HL-60/S4 treated with retinoic acid at 250 ng/mL for 4 days and 3 days (cell line): ENCODE data around the gene PEPD.

Experiments
- in situ Hi-C: fragments of 300-500 bp; cut with MboI; formaldehyde crosslinking; loops from 2 replicates; pipeline ENCODE4 v1.7.0; 2022; ENCODE audit warnings: low sequenced_read_pairs

PEPD gene

DNA sequence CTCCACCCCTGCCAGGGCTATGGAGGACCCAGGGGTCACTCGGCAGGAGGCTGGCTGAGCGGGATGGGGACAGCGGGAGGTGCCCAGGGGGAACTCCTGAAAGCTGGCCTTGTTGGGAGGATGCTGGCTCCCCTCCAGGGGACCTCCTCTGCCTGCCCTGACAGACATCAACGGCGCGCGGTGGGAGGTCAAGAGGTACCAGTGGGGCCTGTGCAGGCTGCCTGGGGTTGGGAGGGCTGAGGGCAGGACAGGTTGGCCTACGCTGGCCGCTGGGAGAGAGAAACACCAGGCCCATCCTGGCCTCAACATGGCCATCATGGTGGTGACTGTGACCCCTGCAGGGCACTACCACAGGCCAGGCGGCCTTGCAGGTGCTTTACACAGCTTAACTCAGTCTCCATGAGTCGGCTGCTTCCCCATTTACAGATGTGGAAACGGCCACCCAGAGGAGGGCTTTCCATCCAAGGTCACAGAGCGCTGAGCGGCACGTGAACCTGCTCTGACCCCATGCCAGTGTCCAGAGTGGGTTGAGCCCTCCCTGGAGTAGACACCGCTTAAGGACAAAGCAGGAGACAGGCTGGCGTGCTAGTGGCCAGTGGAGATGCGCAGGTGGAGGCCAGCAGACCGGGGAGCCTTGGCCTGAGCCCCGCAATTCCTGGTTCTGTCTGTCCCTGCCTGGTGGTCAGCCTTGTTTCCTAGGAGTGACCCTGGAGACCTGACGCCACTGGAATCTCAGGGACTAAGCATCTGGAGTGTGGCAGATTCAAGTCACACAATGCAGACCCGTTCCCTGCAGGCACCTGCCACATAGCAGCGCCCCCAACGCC, 120.5 kb downstream of the PEPD start:
- in situ Hi-C loops: loop anchor here (5.0 to 25.0 kb wide), 2 partner anchors 154 to 264 kb away; partner anchors contain the start of gene WDR88

DNA sequence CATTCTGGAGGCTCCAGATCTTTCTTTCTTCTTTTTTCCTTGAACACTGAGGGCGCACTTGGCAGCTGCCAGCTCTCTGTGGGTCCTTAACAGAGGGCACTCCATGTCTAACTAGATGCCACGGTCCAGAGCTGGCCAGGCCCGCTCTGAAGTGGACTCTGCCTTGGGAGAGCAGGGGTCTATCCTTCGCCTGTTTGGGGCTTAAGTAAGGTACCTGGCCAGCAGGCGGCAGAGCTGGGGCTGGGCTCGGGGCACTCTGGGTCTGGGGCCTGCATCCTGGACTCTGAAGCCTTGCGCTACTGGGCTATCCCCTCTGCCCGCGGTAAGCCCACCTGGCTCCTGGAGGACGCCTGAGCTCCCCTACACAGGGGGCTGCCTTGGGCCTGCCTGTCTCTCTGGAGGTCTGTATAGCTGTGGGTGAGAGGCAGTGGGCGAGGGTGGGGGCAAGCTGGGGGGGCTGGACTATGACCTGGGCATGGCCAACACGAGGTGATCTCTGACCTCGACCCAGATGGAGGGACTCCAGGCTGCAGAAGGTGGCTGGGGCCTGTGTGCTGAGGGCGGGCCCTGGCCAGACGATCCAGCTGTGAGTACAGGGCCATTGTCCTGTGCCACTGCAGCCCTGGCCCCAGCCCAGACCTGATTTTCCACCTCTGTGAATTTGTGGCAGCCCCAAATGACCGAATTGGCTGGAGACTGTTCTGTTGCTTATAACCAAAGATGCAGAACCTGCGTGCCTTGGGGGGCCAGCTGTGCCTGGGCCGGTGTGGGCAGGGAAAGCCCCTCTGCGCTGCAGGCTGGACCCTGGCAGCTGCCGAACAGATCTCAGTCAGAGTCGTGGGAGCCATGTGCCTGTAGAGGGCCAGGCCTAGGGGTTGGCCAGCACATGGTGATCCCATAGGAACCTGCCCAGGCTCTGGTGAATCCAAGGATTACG, 121.6 kb downstream of the PEPD start:
- in situ Hi-C loops: loop anchor here (5.0 to 25.0 kb wide), 2 partner anchors 153 to 263 kb away; partner anchors contain the start of gene WDR88

DNA sequence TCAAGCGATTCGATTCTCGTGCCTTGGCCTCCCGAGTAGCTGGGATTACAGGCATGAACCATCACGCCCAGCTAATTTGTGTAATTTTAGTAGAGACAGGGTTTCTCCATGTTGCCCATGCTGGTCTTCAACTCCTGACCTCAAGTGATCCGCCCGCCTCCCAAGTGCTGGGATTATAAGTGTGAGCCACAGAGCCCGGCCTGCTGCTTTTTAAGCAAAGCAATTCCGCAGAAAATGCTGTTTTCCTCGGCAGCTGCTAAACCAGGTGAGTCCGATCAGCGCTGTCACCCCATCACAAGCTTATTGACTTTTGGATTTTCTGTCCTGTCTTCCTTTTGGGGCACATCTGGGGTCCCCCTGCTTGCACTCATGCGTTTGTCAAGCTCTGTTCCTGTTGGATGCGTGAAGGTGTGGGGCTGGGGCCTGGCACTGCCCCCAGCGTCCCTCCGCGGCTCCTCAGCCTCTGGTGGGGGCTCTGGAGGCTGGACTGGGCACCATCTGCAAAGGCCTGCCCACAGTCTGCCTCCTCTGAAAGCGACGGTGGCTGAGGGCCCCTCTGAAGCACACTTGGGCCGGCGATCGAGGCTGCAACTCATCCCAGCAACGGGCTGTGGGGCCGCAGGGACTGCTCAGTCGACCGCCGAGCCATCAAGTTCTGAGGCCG, 122.4 kb downstream of the PEPD start:
- in situ Hi-C loops: no loop called here

DNA sequence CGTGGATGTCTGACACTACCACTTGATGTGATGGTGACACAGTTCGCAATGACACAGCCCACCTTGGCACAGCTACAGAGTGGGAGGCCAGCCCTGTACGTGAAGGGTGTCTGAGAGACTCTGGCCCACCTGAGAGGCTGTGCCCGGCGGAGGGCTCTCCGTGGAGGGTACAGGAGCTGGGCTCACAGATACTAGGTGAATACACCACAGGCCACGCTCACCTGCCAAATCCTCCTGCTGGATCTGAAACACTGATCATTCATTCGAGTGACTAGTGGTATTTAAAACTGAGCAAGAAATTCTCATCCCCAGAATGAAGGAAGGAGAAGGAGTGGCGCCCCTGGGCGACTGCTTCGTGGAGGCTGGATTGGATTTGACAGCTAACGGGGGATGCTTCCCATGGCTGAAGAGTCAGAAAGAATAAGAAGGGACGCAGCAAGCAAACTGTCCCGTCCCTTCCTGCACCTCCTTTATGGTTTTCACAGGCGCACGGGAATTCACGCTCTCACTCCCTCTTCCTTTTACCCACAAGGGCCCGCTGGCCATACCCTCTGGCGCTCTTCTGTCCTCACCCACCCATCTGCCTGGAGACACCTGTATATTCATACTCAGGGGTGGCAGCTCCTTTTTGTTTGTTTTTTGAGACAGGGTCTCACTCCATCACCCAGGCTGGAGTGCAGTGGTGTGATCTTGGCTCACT, 123.1 kb downstream of the PEPD start:
- in situ Hi-C loops: no loop called here

DNA sequence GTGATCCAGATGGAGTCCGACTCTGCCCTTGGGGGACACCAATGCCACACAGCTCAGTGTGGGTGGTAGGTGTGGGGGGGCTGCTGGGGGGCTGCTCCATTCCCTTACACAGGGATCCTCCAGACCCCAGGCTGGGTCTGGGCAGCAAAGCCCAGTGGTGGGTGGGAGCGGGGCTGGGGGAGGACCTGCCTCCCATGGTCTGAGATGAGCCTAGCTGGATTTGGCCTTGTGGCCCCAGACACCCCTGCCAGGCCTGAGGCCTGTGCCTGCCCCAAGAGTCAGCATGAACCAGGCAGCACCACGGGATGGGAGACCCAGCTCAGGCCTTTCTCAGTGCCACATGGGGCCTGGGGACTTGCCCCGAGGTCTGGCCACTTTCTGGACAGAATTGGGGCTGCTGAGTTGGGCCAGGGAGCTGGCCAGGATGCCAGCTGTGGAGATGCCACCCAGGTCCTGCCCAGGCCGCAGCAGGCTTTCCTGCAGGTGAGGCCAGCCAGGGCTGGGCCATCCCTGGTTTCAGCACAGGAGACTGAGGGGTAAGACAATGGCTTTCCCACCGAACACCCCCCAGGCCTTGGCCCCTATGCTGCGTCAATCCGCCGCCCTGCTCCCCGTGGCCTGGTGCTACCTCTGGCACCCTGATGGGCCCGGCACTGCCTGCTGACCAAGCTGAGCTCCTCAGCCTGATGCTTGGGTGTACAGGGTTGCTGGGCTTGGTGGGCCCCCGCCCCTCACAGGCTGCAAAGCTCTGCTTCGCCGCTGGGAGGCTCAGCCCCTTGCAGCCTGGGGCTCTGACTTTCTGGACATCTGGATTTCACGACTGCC, 123.8 kb downstream of the PEPD start:
- in situ Hi-C loops: no loop called here

DNA sequence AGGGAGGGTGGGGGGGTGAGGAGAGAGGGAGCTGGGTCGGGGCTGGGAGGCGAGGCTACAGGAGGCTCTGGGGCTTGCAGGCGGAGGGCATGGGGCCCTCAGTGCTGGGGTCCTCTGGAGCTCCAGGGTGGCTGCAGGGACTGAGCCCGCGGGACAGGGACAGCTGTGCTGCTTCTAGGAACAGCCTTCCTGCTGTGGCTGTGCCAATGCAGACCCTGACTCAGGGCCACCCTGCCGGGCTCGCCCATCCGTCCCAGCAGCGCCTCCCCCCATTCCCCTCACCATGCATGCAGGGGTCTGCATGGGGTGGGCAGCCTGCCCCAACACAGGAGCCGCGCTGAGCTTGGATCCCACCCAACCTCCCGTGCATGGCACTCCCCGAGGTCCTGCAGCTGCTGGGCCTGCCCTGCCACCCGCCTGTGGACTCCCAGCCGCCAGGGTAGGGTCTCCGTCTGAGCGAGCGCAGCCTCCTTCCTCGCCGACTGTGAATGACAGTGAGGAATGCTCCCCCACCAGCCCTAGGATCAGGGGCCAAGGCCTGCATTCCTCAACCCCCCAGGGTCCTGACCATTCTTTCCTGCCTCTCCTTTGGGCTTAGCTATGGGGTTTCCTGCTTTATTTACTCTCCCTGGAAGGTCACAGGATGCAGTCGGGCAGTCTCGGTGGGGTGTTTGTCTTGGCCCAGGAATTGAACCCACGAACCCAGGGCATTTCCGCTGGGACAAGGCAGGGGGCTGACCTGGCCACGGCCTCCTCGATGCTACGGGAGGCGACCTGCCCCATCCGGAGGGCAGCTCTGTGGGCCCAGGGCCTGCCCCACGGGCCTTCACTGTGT, 124.7 kb downstream of the PEPD start:
- in situ Hi-C loops: no loop called here

DNA sequence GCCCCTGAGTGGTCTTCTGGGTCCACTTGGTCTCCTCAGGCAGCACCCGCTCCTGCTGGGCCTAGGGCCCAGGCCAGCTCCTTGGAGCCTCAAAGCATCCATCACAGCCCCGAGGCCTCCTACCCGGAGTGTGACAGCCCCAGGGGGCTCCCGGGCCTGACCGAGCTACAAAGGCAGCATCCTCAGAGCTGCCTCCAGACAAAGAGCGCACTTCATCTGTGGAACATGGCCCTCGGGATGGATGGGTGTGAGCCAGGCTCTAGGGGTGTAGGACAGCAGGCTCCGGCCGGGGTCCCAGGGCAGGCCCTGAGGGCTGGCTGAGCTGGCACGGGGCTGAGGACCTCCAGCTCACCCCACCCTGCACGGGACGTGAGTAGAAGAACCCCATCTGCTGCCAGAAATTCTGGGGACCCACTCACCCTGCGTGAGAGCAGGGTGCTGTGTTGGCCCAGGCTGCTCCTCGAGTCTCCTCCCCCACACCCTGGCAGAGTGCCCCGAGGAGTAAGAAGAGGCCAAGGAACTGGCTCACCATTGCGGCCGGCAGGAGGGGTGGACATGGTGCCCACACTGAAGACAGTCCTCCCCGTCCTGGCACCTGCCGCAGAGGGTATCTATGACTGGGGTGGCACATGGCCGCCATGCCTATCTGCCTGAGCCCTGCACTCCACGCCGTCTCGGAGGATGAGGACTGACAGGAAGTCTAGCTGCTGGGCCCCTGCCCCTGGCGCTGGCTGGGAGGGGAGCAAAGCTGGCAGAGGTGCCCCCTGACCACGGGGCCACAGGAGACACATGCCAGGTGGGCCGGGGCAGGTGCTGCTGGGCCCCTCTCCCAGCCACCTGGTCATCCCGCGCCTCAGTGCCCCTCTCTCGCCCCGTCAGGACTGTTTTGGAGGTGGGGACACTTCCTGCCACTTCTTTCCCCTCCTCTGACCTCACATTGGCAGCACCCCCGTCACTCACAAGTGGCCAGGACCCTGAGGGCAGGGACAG, 125.7 kb downstream of the PEPD start:
- in situ Hi-C loops: no loop called here

DNA sequence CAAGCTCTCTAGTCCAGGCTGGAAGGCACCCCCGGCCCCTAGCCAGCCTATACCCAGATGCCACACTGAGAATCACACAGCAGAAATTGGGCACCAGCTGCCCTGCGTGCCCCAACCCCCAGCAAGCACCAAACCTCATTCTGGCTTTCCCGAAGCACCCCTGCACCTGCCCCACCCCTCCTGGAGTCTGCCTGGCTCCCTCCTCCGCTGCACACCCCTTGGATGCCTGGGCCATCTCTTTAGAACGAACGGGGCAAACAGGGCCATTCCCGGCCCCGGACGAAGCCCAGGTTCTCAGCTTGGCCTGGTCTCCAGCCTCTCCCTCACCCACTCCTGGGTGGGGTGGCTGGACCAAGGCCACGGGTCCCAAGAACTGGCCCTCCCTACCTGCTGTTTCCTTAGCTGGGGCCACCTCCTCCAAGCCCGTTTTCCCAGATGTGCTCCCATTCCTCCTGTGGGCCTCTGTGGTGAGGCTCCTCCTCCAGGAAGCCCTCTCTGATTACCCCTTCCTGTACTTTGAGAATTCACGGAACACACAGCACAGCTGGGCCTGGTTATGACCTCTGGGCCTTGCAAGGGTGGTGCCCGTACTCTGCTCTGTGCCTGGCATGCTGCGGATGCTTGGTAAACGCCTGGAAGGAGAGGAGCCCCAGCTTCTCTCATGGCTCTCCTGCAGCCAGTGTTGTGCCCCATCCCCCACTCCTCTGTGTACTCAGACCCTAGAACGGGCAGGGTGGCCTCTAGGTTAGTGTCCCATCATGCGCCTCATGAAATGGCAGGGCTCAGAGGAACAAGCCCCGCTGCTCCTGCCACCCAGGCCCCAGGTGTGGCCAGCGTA, 126.6 kb downstream of the PEPD start:
- in situ Hi-C loops: no loop called here

DNA sequence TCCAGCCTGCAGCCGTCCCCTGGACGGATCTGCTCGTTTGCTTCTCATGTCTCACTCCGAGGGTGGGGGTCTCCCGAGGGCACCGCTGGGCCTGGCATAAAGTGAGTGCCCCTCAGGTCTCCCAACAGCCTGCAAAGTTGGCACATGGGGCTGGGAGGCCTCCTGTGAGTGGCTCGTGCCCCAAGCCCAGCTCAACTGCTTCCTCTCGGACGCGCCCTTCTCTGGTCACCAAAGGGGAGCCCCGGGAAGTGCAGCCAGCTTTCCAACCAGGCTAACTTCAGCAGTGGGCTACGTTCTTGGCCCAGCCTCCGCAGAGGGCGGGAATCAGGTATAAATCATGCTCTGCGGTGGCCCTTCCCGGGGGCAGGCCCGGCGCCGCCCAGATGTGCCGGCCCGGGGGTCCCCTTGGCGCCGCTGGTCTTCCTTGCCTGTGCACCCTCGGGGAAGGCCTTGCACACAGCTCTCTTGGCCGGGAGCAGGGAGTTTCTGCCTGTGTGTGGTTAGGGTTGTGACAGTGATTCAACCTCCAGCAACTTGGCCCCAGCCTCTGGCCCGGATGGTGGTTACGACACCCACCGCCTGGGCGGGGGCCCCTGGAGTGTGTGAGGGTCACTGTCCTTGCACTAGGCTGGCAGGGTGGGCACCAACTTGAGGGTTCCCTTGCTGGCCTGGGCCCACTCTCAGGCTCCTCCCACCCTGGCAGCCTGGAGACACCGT, 127.4 kb downstream of the PEPD start:
- in situ Hi-C loops: no loop called here

DNA sequence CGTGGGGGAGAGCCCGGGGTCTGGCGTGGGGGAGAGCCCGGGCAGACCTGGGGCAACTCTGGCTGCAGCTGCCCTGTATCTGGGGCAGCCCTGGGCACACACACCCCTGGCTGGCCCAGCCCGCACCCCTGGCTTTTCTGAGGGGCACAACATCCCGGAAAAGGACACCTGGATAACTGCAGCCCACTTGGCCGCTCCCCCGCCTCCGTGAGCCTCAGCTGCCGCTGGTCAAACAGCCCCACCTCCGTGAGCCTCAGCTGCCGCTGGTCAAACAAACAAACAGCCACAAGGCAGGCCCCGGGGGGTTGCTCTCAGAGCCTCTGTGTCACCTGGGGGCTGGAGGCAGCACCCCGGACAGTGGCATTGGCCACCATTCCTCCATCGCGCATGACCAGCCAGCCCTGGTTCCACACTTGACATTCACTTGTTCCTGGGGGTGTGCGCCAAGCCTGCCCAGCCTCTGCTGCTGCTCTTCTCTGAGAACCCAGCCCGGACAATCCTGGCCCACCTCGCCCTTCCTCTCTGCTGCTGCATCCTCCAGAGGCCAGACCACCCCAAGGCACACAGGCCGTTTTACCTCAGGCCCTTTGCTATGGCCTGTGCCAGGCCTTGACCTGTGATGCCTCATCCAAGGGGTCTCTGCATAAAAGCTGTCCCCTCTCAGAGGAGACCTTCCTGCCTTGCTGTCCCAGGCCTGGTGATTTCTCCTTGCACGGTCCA, 128.1 kb downstream of the PEPD start:
- in situ Hi-C loops: no loop called here

DNA sequence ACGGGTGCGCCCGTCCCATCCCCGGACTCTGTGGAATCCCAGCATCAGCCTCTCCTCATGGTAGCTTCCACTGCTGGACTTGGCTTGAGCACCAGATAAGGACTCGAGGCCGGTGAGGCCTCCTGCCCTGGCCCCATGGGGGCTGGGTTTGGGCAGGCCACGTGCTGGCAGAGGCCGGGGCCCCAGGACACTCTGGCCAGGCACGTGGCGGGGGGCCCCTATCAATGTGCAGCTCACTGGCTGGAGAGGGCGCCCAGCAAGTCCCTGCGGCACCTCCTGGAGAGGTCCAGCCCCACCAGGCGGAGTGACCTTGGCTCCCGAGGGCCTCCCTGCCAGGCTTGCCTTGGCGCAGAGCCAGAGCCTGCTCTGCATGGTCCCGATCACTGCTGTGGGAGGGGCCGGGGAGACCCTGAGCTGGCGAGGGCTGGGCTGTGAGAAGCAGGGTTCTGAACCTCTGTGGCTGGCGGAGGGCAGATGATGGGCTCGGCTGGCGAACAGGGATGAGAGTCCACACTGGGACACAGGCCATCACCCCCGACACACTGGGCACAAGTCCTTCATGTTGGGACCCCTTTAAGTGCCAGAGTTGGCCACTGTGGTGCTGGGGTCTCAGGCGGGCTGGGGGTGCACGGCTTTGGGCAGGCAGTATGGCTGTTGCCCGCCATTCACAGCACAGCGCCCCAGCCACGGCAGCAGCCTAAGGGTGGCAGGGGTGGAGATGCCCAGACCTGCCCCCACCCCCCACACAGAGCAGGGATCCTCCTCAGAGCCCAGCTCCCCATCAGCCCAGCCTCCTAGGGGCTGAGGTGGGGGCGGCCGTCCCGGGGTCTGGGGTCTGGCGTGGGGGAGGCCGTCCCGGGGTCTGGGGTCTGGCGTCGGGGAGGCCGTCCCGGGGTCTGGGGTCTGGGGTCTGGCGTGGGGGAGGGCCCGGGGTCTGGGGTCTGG, 129.0 kb downstream of the PEPD start:
- in situ Hi-C loops: no loop called here

DNA sequence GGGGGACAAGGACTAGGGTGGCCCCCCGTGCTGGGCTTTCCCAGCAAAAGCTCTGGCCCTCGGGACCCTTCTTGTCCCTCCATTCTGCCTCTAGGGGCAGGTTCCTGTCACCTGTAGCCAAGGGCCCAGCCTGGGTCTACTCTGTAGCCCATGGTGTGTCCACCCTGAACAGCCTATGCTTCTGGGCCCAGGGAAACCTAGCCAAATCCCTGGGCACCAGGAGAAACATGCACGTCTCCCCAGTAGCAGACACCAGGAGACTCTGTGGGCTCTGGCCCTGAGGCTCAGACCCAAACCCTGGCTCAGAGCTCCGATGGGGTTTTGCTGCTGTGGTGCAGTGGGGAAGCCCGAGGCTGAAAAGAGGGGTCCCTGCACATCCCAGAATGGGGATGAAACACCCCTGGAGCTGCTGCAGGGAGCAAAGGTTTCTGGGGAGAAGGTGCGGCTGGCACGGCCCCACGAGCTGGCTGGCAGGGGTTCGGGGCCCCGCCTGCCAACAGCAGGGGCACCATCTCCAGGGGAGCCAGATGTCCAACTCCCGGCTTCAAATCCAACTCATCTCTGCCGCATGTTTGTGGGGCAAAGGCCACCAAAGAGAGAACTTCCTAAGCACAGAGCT, 129.9 kb downstream of the PEPD start:
- in situ Hi-C loops: no loop called here

DNA sequence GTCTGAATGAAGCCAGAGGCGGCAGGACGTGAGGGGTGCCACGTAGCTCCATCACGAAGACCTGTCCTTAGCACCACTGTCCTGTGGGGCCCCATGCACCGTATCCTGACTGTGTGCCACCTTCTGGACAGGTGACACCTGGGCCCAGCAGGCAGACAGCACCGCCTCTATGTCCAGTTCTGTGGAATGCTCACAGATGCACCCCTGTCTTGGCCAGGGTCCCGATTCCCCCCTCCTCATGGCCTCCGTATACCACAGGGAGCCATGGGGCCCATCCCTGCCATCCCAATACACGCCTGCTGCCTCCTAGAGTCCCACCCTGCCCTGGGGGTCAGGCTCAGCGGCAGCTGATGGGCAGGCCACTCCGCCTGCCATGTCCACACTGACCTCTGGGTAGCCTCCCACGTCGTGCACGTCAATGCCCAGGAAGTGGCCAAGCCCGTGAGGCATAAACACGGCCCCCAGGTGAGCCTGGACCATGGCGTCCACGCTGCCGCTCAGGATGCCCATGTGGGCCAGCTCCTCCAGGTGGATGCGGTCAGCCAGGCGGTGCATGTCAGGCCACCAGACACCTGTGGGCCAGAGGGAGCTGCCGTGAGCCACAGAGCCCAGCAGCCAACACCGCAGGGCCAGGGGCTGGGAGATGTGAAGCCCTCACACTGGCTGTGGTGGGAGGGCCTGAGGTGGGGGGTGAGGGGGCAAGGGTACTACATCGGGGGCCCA, 130.5 kb downstream of the PEPD start:
- in situ Hi-C loops: no loop called here
